ENCODE data around the gene RDH11.
A peak's percentile ranks its signal among the peaks of the same experiment; 100 is the strongest.

The RDH11 gene

GRCh38 chr14:67633451-67634147, 62.0 kb downstream of the RDH11 start:
- no peak for DNase-seq (ENCODE audit: low read depth in 1 of 2, low spot score in 1 of 2)
- TF ChIP-seq JUND (IDR thresholded peaks at IDR 0.05; ENCODE audit: low read depth) = no peak
- in situ Hi-C loops (cut with HindIII; ENCODE audit: low pct_unique_long_range_greater_than_20kb, low sequenced_read_pairs) = no loop called here

GRCh38 chr14:67630938-67631337, 64.6 kb downstream of the RDH11 start:
- TF ChIP-seq JUND (IDR thresholded peaks at IDR 0.05; ENCODE audit: low read depth) = no peak
- no peak for DNase-seq (ENCODE audit: low read depth in 1 of 2, low spot score in 1 of 2)
- in situ Hi-C loops (cut with HindIII; ENCODE audit: low pct_unique_long_range_greater_than_20kb, low sequenced_read_pairs) = no loop called here

GRCh38 chr14:67630186-67630585, 65.4 kb downstream of the RDH11 start:
- TF ChIP-seq JUND (IDR thresholded peaks at IDR 0.05; ENCODE audit: low read depth) = no peak
- in situ Hi-C loops (cut with HindIII; ENCODE audit: low pct_unique_long_range_greater_than_20kb, low sequenced_read_pairs) = no loop called here
- DNase-seq (ENCODE audit: low read depth in 1 of 2, low spot score in 1 of 2) = peak in 1 of 2 experiments; percentile 59

GRCh38 chr14:67627519-67627918, 68.0 kb downstream of the RDH11 start:
- TF ChIP-seq JUND (IDR thresholded peaks at IDR 0.05; ENCODE audit: low read depth) = no peak
- DNase-seq (ENCODE audit: low read depth in 1 of 2, low spot score in 1 of 2) = no peak
- in situ Hi-C loops (cut with HindIII; ENCODE audit: low pct_unique_long_range_greater_than_20kb, low sequenced_read_pairs) = no loop called here

All from T47D (cell line).